NB4 (cell line): ENCODE data around the gene C11orf52.

Source experiments
- POLR2A ChIP-seq: IDR thresholded peaks from 2 replicates; pipeline ENCODE4 v1.6.1; 2011; ENCODE audit warnings: mild to moderate bottlenecking; ENCODE audit not compliant: insufficient read length; ENCODE audit errors: extremely low read depth
- TF ChIP-seq, protein P1 (sequence below): IDR thresholded peaks from one replicate; pipeline ENCODE4 v1.5.1; 2012; ENCODE audit warnings: low read depth, low read length

GRCh38 chr11:111960916-111961315 lies 42.2 kb downstream of the C11orf52 start:
- TF ChIP-seq, protein P1, sequence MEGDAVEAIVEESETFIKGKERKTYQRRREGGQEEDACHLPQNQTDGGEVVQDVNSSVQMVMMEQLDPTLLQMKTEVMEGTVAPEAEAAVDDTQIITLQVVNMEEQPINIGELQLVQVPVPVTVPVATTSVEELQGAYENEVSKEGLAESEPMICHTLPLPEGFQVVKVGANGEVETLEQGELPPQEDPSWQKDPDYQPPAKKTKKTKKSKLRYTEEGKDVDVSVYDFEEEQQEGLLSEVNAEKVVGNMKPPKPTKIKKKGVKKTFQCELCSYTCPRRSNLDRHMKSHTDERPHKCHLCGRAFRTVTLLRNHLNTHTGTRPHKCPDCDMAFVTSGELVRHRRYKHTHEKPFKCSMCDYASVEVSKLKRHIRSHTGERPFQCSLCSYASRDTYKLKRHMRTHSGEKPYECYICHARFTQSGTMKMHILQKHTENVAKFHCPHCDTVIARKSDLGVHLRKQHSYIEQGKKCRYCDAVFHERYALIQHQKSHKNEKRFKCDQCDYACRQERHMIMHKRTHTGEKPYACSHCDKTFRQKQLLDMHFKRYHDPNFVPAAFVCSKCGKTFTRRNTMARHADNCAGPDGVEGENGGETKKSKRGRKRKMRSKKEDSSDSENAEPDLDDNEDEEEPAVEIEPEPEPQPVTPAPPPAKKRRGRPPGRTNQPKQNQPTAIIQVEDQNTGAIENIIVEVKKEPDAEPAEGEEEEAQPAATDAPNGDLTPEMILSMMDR = no peak
- TF ChIP-seq POLR2A = no peak
